ENCODE results near the gene CISD3. TPM values are rescaled to one million over a fixed set of nuclear protein-coding genes. Genes with fewer than 3 reads are reported as not detected.

The CISD3 gene
- total and polyA plus RNA-seq, 2 of the 8 experiments (the other 6 are each of a cell fraction or from before 2014, with no cell fraction given), result 9.4 to 11.1 TPM

- TF ChIP-seq CHD7 (IDR thresholded peaks at IDR 0.05; ENCODE audit: insufficient replicate concordance, low read length) (no peak), BACH1 (IDR thresholded peaks at IDR 0.05; ENCODE audit: low read length) (no peak), HDAC2 (IDR thresholded peaks at IDR 0.05; ENCODE audit: borderline replicate concordance in 1 of 2, low read depth in 2 of 2, low read length in 2 of 2) (no peak), ATF2 (IDR thresholded peaks at IDR 0.05; ENCODE audit: low read length) (no peak), E2F6 (IDR thresholded peaks at IDR 0.05) (0 out of 2 replicates have a peak, but pooled peaks have one; percentile 32), EZH2 (IDR thresholded peaks at IDR 0.05; ENCODE audit: low read depth, low read length, severe bottlenecking) (no peak), SIRT6 (IDR thresholded peaks at IDR 0.05; ENCODE audit: low read length) (no peak)
Measured at GRCh38 chr17:38715216-38715943, 14.8 kb upstream of the CISD3 start (continued).

Data from H1 (cell line).